Right lobe of liver (tissue), 6 donors: ENCODE measurements around the gene KCNB1. TPM values are rescaled to one million over a fixed set of nuclear protein-coding genes. Genes with fewer than 3 reads are reported as not detected.

Experiments
- ATAC-seq, 4 donors: fragments of 200-7000 bp; cut with Tn5 transposase; one replicate each; pipeline ENCODE4 v1.9.1; 2020; ENCODE audit warnings: mild to moderate bottlenecking in 4 of 4, moderate library complexity in 4 of 4
- DNase-seq, 3 donors: peaks; one replicate each; pipeline ENCODE4 v3.0.0-alpha.2; 2020
- H3K27ac ChIP-seq, 3 donors: fragments of 200-600 bp; one replicate each; pipeline ENCODE4 v1.8.0; 2022
- H3K27me3 ChIP-seq, 2 donors: fragments of 200-600 bp; one replicate each; pipeline ENCODE4 v1.8.0; 2022
- H3K36me3 ChIP-seq, 4 donors: fragments of 200-600 bp; sonication (generic) in 1 of 4; one replicate each; pipeline versions ENCODE4 v1.5.1 to v1.8.0; 2017 to 2022; ENCODE audit warnings: control low read depth in 1 of 4
- H3K4me1 ChIP-seq, 4 donors: fragments of 200-600 bp; sonication (generic) in 1 of 4; one replicate each; pipeline versions ENCODE4 v1.5.1 to v1.8.0; 2017 to 2022; ENCODE audit warnings: control low read depth in 1 of 4
- H3K4me3 ChIP-seq, 3 donors: fragments of 200-600 bp; one replicate each; pipeline ENCODE4 v1.8.0; 2022
- H3K9me3 ChIP-seq, 4 donors: fragments of 200-600 bp; sonication (generic) in 1 of 4; one replicate each; pipeline versions ENCODE4 v1.5.1 to v1.8.0; 2017 to 2022; ENCODE audit warnings: control low read depth in 1 of 4
- POLR2A ChIP-seq: fragments of 450-650 bp; IDR thresholded peaks from one replicate; pipeline ENCODE4 v1.6.1; 2017; ENCODE audit warnings: antibody characterized with exemption, mild to moderate bottlenecking
- WGBS: methylation state at CpG from one replicate; pipeline ENCODE4 v1.1.6; 2018; ENCODE audit warnings: low coverage, low lambda C conversion rate; ENCODE audit not compliant: insufficient coverage; ENCODE audit errors: missing lambda C conversion rate; 5-methylcytosine and 5-hydroxymethylcytosine counted together
- intact Hi-C, 2 donors: fragments of 100-400 bp; cut with DNase I; formaldehyde crosslinking; loops; one replicate each; pipeline versions ENCODE4 v1.11.2 to v1.14.1; 2022
- total RNA-seq, 6 experiments: library from RNA; depleted of rRNA in 2 of 6; stranded (reverse); fragments of >200 nt in 2 of 6; fragmentation: NEBNext Ultra II Directional in 3 of 6; extraction: Animal tissue kit (Norgen Biotek cat#: 25700) in 3 of 6; gene quantifications; one replicate each; pipeline versions ENCODE4 v1.1.0 to v1.2.4, GENCODE V29; 2016 to 2023
- TF ChIP-seq, protein P1 (sequence below), 4 donors: fragments of 200-600 bp in 3 of 4; fragments of 450-650 bp in 1 of 4; IDR thresholded peaks; one replicate each; pipeline versions ENCODE4 v1.5.1 to v1.8.0; 2016 to 2022; ENCODE audit warnings: antibody characterized with exemption in 4 of 4, mild to moderate bottlenecking in 2 of 4
- donor health status: DM: no; HTN: yes; CAD: no.
- donor health status: DM: no; HTN: no; CAD: no.
- donor health status: DM: no; HTN: no; CAD: no.
- donor health status: DM: no; HTN: yes; CAD: no.
- donor health status: DM: no; HTN: yes; CAD: no.

Gene KCNB1
- total RNA-seq, 6 experiments from 2014 or later = 1.5 to 8.2 (median 3.8) TPM

DNA sequence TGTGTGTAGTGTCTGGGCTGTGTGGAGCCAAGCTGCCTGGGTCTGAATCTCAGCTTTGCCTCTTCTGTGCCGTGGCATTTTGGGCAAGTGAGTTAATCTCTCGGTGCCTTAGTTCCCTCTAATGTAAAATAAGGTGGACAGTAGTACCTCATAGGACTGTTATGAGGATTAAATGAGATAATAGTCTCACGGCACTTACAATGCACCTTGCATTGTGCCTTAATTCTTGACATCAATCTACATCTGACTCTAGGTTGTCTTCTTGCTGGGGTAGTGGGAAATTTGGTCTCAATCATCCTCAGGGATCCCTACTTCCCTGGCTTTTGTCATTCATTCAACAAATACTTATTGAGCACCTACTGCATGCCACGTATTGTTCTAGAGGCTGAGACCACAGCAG is 133.9 kb downstream of the KCNB1 start:
- no peak for TF ChIP-seq POLR2A
- TF ChIP-seq, protein P1, sequence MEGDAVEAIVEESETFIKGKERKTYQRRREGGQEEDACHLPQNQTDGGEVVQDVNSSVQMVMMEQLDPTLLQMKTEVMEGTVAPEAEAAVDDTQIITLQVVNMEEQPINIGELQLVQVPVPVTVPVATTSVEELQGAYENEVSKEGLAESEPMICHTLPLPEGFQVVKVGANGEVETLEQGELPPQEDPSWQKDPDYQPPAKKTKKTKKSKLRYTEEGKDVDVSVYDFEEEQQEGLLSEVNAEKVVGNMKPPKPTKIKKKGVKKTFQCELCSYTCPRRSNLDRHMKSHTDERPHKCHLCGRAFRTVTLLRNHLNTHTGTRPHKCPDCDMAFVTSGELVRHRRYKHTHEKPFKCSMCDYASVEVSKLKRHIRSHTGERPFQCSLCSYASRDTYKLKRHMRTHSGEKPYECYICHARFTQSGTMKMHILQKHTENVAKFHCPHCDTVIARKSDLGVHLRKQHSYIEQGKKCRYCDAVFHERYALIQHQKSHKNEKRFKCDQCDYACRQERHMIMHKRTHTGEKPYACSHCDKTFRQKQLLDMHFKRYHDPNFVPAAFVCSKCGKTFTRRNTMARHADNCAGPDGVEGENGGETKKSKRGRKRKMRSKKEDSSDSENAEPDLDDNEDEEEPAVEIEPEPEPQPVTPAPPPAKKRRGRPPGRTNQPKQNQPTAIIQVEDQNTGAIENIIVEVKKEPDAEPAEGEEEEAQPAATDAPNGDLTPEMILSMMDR (IDR thresholded peaks at IDR 0.05) = no peak
- DNase-seq = no peak
- H3K27me3 ChIP-seq = no peaks in the 10 kb centered on the region
- peaks cover 0 to 10% (median under 1%) of the 10 kb centered on the region in 4 donors for H3K4me1 ChIP-seq
- H3K4me3 ChIP-seq = no peak overlapping the region
- WGBS = 86% methylated on average over 2 of the region's 4 CpGs
- H3K36me3 ChIP-seq = no peaks in the 10 kb centered on the region
- no peaks in the 10 kb centered on the region for H3K9me3 ChIP-seq
- no peak overlapping the region for H3K27ac ChIP-seq
- intact Hi-C loops = no loop called here
- ATAC-seq = no peak

DNA sequence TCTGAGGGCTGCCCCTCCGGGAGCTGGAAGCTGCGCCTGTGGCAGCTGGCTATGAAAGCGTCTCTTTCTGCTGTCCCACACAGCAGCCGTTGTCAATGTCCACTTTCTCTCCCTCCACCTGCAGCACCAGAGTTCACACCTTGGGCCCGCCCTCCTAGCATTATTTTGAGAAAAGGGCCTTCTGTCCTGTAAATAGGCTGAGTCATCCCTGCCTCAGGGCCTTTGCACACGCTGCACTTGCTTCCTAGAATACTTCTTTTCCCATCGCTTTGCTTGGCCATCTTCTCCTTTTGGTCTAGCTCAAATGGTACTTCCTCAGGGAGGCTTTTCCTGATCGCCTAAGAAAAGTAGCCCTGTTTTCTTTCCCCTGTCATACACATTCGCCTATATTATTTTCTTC is 135.3 kb downstream of the KCNB1 start:
- DNase-seq (no peak), ATAC-seq (no peak)
- Histone ChIP-seq H3K4me1 (no peaks in the 10 kb centered on the region), H3K36me3 (no peaks in the 10 kb centered on the region), H3K27ac (no peak overlapping the region), H3K4me3 (no peak overlapping the region), H3K9me3 (no peaks in the 10 kb centered on the region), H3K27me3 (no peaks in the 10 kb centered on the region)
- intact Hi-C loops = no loop called here
- 83% methylated on average over 6 of the region's 9 CpGs for WGBS
- no peak for TF ChIP-seq POLR2A

DNA sequence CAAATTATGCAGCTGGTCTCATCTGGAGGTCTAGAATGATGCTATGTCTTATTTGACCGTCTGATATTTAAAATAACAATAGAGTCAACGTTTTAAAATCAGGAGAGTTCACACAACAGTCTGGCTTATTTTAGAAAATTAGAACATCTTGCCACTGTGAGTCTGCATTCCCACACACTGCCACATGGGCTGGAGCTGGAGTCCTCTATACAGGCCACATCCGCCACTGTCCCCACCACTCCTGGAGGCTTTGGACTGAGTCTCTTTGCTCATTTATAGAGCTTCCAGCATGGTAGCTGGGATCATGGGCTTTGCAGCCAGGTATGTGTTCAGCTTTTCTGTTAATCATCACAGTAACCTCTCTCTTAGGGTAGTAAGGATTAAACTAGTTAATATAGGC is 135.8 kb downstream of the KCNB1 start:
- DNase-seq (no peak), ATAC-seq (no peak)
- TF ChIP-seq, protein P1 (IDR thresholded peaks at IDR 0.05) = no peak
- no peak for TF ChIP-seq POLR2A
- no peaks in the 10 kb centered on the region for H3K27me3 ChIP-seq
- no peaks in the 10 kb centered on the region for H3K36me3 ChIP-seq
- 74% methylated on average over 3 of the region's 3 CpGs for WGBS
- H3K4me3 ChIP-seq = no peak overlapping the region
- H3K4me1 ChIP-seq = no peaks in the 10 kb centered on the region
- H3K9me3 ChIP-seq = no peaks in the 10 kb centered on the region
- no peak overlapping the region for H3K27ac ChIP-seq
- intact Hi-C loops = no loop called here

DNA sequence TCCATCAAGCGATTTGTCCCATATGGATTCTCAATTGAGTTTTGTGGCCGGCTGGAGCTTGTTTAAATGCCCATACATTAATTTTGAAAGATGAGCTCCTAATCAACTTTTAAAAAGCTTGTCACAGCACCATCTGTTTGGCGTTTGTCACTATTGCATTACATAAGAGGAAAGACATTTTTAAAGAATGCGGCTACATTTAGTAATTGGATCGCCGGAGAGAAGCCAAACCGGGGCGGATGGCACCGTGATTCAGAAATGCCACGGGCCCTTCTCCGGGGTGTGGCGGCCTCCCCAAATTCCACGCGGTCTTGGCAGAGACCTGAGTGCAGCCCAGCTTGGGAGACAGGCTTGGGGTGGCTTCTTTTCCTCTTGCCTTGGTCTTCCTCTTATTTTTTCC is 136.9 kb downstream of the KCNB1 start:
- intact Hi-C loops = no loop called here
- Histone ChIP-seq H3K27me3 (no peaks in the 10 kb centered on the region), H3K4me3 (no peak overlapping the region), H3K36me3 (no peaks in the 10 kb centered on the region), H3K27ac (no peak overlapping the region), H3K9me3 (no peaks in the 10 kb centered on the region), H3K4me1 (no peaks in the 10 kb centered on the region)
- 65% methylated on average over 12 of the region's 14 CpGs for WGBS
- ATAC-seq (no peak), DNase-seq (no peak)
- TF ChIP-seq, protein P1 (IDR thresholded peaks at IDR 0.05) = no peak
- TF ChIP-seq POLR2A = no peak

DNA sequence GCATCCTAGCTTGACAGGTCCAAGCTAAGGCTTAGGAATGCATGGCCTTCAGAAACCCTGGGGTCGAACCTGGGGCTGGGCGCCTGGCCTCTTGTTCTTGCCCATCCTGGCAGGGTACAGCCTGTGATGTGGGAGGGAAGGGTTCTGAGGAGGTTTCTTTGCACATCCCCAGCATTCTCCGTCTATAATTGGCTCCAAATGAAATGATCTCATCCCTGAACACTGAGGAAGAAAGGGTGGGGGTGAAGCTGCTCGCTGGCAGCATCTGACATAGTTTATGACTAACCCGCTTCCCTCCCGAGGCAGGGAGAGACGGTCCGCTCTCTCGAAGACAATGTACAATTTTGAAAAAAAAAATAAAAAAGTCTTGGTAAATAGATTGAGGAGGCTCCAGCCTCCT is 137.5 kb downstream of the KCNB1 start:
- H3K27me3 ChIP-seq = no peaks in the 10 kb centered on the region
- no peaks in the 10 kb centered on the region for H3K36me3 ChIP-seq
- intact Hi-C loops = no loop called here
- TF ChIP-seq, protein P1 (IDR thresholded peaks at IDR 0.05) = no peak
- TF ChIP-seq POLR2A = no peak
- no peak for DNase-seq
- 81% methylated on average over 5 of the region's 9 CpGs for WGBS
- ATAC-seq = peak in 3 of 4 donors; percentile 42 to 52 (median 43)
- no peak overlapping the region for H3K4me3 ChIP-seq
- H3K9me3 ChIP-seq = no peaks in the 10 kb centered on the region
- no peak overlapping the region for H3K27ac ChIP-seq
- H3K4me1 ChIP-seq = no peaks in the 10 kb centered on the region
